ENCODE measurements around the gene AGRP.

The AGRP gene

GRCh38 chr16:67463059-67463458 lies 20.3 kb downstream of the AGRP start:
- no peak for DNase-seq

DNA sequence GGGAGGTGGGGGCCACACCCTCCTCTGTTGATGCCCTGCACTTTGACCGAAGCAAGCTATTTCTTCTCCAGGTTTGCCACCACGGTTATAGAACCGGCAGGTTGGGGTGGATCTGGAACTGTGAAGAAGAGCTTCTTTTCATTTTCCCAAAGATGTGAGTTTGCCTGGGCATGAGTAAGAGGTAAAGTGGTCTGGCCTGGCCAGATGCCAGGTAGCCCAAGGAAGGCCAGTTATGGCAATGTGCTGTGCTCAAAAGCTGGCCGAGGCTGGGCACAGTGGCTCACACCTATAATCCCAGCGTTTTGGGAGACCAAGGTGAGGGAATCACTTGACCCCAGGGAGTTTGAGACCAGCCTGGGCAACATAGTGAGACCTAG lies 21.1 kb downstream of the AGRP start:
- DNase-seq, result no peak

GRCh38 chr16:67461600-67462278 lies 21.6 kb downstream of the AGRP start:
- no peak for DNase-seq

DNA sequence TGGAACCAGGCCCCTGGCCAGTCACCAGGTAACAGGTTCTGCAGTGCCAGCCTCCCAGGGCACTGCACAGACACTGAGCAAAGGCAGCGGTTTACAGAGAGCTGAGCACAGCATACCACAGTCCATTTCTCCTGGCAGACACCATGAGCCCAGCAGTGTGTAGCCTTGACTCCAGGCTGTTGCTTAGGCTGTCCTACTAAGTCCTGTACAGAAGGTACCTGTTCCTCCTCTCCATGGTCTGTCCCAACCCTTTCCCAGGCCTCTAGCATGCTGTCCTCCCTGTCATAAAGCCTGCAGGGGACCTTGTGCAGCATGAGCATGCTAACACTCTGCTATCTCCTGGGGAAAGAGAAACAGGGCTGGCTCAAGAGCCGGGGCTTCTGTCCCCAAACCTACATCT lies 22.4 kb downstream of the AGRP start:
- DNase-seq, result no peak

- no peak for DNase-seq
Observed at GRCh38 chr16:67460168-67460567, 23.2 kb downstream of the AGRP start.

DNA sequence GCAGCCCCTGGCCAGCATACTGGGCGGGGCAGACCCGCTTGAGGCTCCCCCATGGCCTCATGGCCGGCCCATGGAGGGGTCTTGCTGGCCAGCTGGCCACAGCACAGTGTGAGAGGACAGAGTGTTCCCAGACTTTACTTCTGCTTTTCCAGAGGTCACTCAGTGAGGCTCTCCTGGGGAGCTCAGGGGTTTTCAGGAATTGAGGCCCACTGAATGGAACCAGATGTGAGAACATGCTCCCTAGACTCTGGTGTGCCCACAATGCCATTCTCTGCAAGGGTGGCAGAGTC lies 23.5 kb downstream of the AGRP start:
- no peak for DNase-seq

- no peak for DNase-seq
Observed at GRCh38 chr16:67459066-67459860, 24.1 kb downstream of the AGRP start.

GRCh38 chr16:67458121-67458641 lies 25.2 kb downstream of the AGRP start:
- no peak for DNase-seq

- DNase-seq, result no peak
Observed at GRCh38 chr16:67457611-67458010, 25.7 kb downstream of the AGRP start.

DNA sequence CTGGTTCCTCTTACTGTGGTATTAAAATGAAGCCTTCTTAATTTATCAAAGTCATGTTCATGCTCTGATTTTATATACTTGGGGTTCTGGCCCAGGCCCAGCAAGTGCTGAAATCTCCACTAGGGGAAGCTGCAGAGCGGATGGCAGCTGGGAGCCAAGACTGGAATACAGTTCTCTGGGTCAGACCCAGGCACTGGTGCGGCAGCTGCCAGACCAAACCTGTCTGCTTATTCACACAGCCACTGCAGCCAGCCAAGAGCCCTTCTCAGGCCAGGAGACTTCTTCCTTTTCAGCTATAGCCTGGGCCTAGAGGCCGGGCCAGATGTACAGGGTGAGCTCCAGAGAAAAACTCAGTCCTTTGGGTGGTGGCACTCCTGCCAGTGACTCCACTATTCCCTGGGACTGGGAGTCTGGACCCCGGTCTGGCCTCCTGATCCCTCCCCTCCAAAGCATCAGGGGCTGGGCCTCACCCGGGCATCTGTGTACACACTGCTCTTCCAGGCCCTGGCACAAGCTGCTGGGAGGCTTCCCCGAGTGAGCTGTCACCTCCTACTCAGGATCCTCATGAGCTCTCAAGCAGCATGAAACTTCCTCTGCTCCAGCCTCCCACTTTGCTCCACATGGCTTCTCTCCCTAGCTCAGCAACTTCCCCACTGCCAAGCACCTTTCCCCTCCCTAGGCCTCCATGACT lies 26.8 kb downstream of the AGRP start:
- DNase-seq, result no peak

DNA sequence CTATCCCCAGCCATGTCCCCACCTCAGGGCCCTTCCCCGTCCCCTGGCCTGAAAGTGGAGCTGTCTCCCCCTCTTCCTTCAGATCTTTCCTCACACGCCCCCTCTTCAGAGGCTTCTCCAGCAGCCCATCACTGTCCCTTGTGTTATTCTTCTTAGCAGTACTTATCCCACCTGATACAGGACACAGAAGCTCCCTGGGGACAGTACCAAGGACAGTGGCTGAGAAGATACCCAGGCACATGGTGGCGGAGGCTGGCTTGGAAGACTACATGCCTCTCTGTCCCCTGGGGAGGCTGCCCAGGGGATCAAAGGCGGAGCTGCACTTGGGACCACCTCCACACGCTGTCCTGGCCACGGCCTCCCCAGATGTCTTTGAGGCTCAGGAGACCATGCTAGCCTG lies 28.5 kb downstream of the AGRP start:
- DNase-seq, result no peak

DNA sequence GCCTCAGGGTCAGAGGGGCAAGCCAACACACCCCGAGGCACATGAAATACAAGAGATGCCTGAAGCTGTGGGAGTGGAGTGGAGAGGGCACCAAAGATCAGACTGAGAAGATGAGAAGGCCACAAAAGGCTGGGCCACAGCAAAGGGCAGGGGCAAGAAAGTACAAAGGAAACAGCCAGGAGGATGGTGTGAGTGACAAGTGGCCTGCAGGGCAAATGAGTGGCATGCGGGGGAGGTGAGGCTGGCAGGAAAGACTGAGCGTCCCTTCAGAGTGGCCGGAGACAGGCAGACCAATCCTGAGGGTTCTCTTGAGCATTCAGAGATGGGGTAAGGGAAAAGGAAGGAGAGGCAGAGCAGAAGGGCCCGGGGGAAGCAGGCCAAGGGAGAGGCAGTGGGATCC lies 29.2 kb downstream of the AGRP start:
- no peak for DNase-seq

DNA sequence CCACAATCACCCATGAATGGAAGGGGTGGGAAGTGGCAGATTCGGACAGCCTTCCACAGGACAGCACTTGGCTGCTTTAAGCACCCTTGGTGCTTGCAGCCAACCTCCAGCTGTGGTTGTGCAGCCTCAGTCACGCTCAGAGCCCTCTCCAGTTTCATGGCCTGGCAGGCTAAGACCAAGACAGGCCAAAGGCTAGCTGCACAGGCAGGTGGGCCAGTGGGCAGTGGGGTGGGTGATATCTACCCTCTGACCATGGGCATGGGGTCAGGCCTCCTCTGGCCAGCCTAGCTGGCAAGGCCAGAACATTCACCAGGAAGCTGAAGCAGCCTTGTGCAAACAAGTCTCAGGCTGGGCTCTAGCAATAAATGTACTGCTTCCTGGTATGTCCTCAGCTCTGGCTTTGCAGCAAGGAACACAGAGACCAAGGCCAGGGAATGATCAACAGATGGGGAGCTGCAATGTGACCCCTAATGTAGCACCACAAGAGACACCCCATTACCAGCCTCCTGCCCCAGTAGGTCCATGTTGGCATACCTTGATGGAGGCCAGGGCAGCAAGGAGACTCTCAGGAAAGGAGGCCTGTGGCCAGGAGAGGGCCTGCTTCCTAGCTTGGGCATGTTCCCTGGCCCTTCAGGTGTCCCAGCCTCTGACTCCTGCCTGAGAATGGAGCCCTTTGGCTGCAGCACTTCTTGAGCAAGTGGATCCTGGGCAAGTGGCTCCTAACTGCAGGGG lies 31.5 kb downstream of the AGRP start:
- DNase-seq, result no peak

- DNase-seq, result no peak
Observed at GRCh38 chr16:67451061-67451703, 32.2 kb downstream of the AGRP start.

DNA sequence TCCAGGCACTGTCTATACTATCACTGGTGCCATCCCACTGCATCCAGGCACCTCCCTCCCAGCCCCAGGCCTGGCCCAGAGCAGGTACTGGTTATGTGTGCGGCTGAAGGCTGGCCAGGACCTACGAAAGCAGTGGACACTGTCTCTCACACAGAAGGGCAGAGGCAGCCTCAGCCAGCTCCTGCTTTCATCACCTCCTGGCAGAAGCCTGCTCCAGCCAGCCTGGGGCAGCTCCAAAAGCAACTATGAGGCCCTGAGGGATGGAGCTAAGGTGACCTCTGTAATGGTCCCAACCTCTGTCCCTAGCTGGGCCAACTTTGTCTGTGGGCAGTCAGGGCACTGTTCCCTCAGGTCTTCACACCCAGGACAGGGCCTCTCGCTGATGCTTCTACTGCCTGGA lies 33.6 kb downstream of the AGRP start:
- DNase-seq, result no peak

GRCh38 chr16:67449336-67449735 lies 34.0 kb downstream of the AGRP start:
- DNase-seq, result no peak

DNA sequence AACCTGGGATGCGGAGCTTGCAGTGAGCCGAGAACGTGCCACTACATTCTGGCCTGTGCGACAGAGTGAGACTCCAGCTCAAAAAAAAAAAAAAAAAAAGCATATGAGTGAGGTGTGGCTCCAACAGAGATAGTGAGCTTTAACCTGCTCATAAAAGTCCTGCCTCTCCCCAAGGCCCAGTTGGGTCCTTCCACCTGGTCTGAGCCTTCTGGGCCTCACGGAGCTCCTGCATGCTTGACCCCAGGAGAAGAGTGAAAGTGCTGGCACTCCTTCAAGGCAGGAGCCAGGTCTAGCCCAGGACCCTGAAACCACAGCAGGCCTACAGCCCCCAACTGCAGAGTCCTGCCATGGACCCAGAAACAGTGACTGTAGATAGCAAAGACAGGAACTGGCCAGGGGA lies 34.8 kb downstream of the AGRP start:
- DNase-seq, result no peak

DNA sequence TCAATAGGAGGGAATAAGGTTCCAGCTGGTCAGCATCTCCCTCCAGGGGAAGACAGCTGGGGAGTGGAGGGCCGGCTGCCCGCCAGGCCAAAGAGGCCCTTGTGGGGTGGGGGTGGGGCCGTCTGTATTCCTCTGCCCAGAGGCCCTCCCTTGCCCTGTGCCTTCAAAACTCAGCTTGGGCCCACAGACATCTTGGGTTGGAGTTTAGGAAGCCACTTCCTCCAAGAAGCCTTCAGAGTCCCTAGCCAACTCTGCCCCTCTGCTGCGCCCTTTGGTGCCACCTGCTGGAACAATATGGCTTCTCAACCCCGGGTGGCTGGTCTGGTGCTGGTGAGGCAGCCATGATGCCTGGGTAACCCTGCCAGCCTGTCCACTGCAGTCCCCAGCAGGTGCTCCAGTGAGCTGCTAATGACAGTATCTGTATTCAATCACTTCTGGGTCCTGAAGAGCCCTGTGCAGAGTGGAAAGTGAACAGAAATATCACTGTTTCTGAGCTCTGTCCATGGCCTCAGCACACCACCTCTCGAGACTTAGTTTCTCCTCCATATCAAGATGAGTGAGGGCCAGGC lies 35.8 kb downstream of the AGRP start:
- no peak for DNase-seq

GRCh38 chr16:67446968-67447507 lies 36.3 kb downstream of the AGRP start:
- no peak for DNase-seq

- no peak for DNase-seq
Observed at GRCh38 chr16:67445913-67446907, 37.1 kb downstream of the AGRP start.

- no peak for DNase-seq
Observed at GRCh38 chr16:67445441-67445912, 37.9 kb downstream of the AGRP start.
